Spleen (tissue), 7 donors: ENCODE measurements around the gene SPHK1.

Experiments
- CTCF ChIP-seq, 11 experiments: fragments of 200-600 bp in 7 of 11; fragments of 450-650 bp in 4 of 11; sonication (generic) in 4 of 11; IDR thresholded peaks in 8 of 11; conservative IDR thresholded peaks in 3 of 11; 1 replicate in 7 of 11; 2 replicates in 4 of 11; pipeline versions ENCODE4 v1.4.0 to v1.8.0; 2016 to 2021; ENCODE audit warnings: antibody characterized with exemption in 11 of 11, inconsistent platforms in 4 of 11, mild to moderate bottlenecking in 1 of 11
- POLR2A ChIP-seq, 3 donors: fragments of 450-650 bp; IDR thresholded peaks; one replicate each; pipeline ENCODE4 v1.5.1; 2017; ENCODE audit warnings: antibody characterized with exemption in 3 of 3, mild to moderate bottlenecking in 1 of 3
- POLR2AphosphoS5 ChIP-seq, 3 donors: sonication (generic); formaldehyde crosslinking; IDR thresholded peaks; one replicate each; pipeline ENCODE4 v1.5.1; 2017; ENCODE audit warnings: antibody characterized with exemption in 3 of 3
- donor health status: DM: no; HTN: no; CAD: no; lungs with moderate emphysema.
- donor health status: DM: no; HTN: no; CAD: no.
- donor health status: DM: no; HTN: no; CAD: no.

- TF ChIP-seq POLR2A (IDR thresholded peaks at IDR 0.05) (no peak), CTCF (IDR thresholded peaks at IDR 0.05 in 8 of 11, conservative IDR thresholded peaks at IDR 0.05 in 3 of 11) (no peak), POLR2AphosphoS5 (IDR thresholded peaks at IDR 0.05) (no peak)
These were observed 26.8 kb downstream of the SPHK1 start for GRCh38 chr17:76411247-76411646.
